ENCODE data around the gene ZNF524. TPM values are rescaled to one million over a fixed set of nuclear protein-coding genes. Genes with fewer than 3 reads are reported as not detected.

Gene ZNF524
- total RNA-seq, 1 donor from 2014 or later = 6.7 TPM

GRCh38 chr19:55611983-55612645 lies 12.0 kb downstream of the ZNF524 start:
- no peaks in the 10 kb centered on the region for H3K4me1 Mint-ChIP-seq (ENCODE audit: low read depth, unreplicated experiment)

DNA sequence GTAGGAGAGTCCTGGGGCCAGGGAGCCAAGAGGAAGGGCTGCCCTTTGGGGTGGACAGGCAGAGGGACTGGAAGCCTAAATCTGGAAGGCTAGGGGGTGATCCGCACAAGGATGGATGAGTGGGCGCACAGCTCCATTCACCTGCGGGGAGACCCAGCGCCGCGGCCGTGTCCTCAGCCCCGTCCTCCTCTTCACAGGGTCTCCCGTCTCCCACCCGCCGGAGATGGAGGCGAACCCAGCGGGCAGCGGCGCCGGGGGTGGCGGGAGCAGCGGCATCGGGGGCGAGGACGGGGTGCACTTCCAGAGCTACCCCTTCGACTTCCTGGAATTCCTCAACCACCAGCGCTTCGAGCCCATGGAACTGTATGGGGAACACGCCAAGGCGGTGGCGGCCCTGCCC lies 13.3 kb downstream of the ZNF524 start:
- H3K9me3 Mint-ChIP-seq (ENCODE audit: unreplicated experiment) = peaks cover 6% of the 10 kb centered on the region
- DNase-seq = no peak
- H3K27me3 Mint-ChIP-seq (ENCODE audit: unreplicated experiment) = peaks cover 10% of the 10 kb centered on the region
- TF ChIP-seq, protein P1, sequence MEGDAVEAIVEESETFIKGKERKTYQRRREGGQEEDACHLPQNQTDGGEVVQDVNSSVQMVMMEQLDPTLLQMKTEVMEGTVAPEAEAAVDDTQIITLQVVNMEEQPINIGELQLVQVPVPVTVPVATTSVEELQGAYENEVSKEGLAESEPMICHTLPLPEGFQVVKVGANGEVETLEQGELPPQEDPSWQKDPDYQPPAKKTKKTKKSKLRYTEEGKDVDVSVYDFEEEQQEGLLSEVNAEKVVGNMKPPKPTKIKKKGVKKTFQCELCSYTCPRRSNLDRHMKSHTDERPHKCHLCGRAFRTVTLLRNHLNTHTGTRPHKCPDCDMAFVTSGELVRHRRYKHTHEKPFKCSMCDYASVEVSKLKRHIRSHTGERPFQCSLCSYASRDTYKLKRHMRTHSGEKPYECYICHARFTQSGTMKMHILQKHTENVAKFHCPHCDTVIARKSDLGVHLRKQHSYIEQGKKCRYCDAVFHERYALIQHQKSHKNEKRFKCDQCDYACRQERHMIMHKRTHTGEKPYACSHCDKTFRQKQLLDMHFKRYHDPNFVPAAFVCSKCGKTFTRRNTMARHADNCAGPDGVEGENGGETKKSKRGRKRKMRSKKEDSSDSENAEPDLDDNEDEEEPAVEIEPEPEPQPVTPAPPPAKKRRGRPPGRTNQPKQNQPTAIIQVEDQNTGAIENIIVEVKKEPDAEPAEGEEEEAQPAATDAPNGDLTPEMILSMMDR (IDR thresholded peaks at IDR 0.05; ENCODE audit: partially characterized antibody, unreplicated experiment) = no peak
- H3K4me1 Mint-ChIP-seq (ENCODE audit: low read depth, unreplicated experiment) = no peaks in the 10 kb centered on the region
- peaks cover 11% of the 10 kb centered on the region for H3K36me3 Mint-ChIP-seq (ENCODE audit: unreplicated experiment)
- no peak overlapping the region for H3K4me3 Mint-ChIP-seq (ENCODE audit: unreplicated experiment)
- H3K27ac Mint-ChIP-seq (ENCODE audit: unreplicated experiment) = no peak overlapping the region

More at GRCh38 chr19:55611983-55612645, 12.0 kb downstream of the ZNF524 start:
- no peak overlapping the region for H3K4me3 Mint-ChIP-seq (ENCODE audit: unreplicated experiment)
- H3K27ac Mint-ChIP-seq (ENCODE audit: unreplicated experiment) = no peak overlapping the region
- peaks cover 4% of the 10 kb centered on the region for H3K36me3 Mint-ChIP-seq (ENCODE audit: unreplicated experiment)
- no peak for DNase-seq
- H3K9me3 Mint-ChIP-seq (ENCODE audit: unreplicated experiment) = peaks cover 2% of the 10 kb centered on the region
- TF ChIP-seq, protein P1 (IDR thresholded peaks at IDR 0.05; ENCODE audit: partially characterized antibody, unreplicated experiment) = no peak
- peaks cover 11% of the 10 kb centered on the region for H3K27me3 Mint-ChIP-seq (ENCODE audit: unreplicated experiment)

GRCh38 chr19:55613930-55614710 lies 14.0 kb downstream of the ZNF524 start:
- peaks cover 10% of the 10 kb centered on the region for H3K27me3 Mint-ChIP-seq (ENCODE audit: unreplicated experiment)
- DNase-seq = no peak
- no peak overlapping the region for H3K4me3 Mint-ChIP-seq (ENCODE audit: unreplicated experiment)
- peaks cover 6% of the 10 kb centered on the region for H3K9me3 Mint-ChIP-seq (ENCODE audit: unreplicated experiment)
- H3K36me3 Mint-ChIP-seq (ENCODE audit: unreplicated experiment) = peaks cover 11% of the 10 kb centered on the region
- H3K27ac Mint-ChIP-seq (ENCODE audit: unreplicated experiment) = no peak overlapping the region
- H3K4me1 Mint-ChIP-seq (ENCODE audit: low read depth, unreplicated experiment) = no peaks in the 10 kb centered on the region
- TF ChIP-seq, protein P1 (IDR thresholded peaks at IDR 0.05; ENCODE audit: partially characterized antibody, unreplicated experiment) = no peak

DNA sequence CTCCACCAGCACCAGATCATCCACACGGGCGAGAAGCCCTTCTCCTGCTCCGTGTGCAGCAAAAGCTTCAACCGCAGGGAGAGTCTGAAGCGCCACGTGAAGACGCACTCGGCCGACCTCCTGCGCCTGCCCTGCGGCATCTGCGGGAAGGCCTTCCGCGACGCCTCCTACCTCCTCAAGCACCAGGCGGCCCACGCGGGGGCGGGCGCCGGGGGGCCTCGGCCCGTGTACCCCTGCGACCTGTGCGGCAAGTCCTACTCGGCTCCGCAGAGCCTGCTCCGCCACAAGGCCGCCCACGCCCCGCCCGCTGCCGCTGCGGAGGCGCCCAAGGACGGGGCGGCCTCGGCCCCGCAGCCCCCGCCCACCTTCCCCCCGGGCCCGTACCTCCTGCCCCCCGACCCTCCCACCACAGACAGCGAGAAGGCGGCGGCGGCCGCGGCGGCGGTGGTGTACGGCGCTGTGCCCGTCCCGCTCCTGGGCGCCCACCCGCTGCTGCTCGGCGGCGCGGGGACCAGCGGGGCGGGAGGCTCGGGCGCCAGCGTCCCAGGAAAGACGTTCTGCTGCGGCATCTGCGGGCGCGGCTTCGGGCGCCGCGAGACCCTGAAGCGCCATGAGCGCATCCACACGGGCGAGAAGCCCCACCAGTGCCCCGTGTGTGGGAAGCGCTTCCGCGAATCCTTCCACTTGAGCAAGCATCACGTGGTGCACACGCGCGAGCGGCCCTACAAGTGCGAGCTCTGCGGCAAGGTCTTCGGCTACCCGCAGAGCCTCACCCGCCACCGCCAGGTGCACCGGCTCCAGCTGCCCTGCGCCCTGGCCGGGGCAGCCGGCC lies 14.8 kb downstream of the ZNF524 start:
- Mint-ChIP-seq H3K36me3 (ENCODE audit: unreplicated experiment) (peaks cover 8% of the 10 kb centered on the region), H3K4me1 (ENCODE audit: low read depth, unreplicated experiment) (no peaks in the 10 kb centered on the region), H3K4me3 (ENCODE audit: unreplicated experiment) (no peak overlapping the region), H3K27ac (ENCODE audit: unreplicated experiment) (no peak overlapping the region), H3K27me3 (ENCODE audit: unreplicated experiment) (peaks cover 12% of the 10 kb centered on the region), H3K9me3 (ENCODE audit: unreplicated experiment) (peaks cover 8% of the 10 kb centered on the region)
- TF ChIP-seq, protein P1 (IDR thresholded peaks at IDR 0.05; ENCODE audit: partially characterized antibody, unreplicated experiment) = no peak
- no peak for DNase-seq

All from glutamatergic neuron (in vitro differentiated cells).